Measurements from ENCODE around the gene FAM193B.

Gene FAM193B

GRCh38 chr5:177512736-177513380 lies 41.5 kb downstream of the FAM193B start:
- no peak for DNase-seq

DNA sequence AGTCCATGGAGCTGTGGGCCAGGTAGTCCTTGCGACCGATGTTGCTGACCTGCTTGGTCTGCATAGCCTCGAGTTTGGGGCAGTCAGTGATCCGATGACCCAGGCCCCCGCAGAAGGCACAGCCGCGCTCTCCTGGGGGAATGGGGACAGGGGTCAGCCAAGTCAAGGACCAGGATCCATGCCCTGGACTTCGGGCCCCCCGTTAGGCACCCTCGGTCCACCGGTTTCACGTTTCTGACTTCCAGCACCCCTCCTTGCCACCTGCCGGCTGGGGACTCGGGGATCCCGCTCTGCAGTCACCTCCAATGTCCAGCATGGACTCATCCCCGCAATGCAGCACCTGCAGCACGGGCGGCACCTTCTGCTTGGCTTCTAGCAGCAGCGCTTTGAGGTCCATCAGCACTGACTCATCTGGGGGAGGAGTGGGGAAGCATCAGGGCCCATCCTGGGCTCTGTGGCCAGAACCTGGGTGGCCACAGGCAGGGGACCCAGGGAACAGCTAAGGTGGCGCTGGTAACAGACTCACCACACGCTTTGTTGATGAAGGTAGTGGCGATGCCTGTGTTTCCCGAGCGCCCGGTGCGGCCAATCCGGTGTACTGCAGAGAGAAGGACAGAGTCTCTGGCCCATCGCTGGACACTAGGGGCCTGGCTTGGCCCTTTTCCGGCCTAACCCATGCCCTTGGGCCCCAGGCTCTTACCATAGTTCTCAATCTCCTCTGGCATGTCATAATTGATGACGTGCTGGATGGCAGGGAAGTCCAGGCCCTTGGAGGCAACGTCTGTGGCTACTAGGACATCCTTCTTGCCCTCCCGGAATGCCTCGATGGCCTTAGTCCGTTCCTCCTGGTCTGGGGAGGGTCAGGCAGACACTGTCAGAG lies 42.3 kb downstream of the FAM193B start:
- DNase-seq: no peak

GRCh38 chr5:177511181-177511580 lies 43.2 kb downstream of the FAM193B start:
- no peak for DNase-seq

- DNase-seq: no peak
Observed at GRCh38 chr5:177510567-177511053, 43.8 kb downstream of the FAM193B start.

DNA sequence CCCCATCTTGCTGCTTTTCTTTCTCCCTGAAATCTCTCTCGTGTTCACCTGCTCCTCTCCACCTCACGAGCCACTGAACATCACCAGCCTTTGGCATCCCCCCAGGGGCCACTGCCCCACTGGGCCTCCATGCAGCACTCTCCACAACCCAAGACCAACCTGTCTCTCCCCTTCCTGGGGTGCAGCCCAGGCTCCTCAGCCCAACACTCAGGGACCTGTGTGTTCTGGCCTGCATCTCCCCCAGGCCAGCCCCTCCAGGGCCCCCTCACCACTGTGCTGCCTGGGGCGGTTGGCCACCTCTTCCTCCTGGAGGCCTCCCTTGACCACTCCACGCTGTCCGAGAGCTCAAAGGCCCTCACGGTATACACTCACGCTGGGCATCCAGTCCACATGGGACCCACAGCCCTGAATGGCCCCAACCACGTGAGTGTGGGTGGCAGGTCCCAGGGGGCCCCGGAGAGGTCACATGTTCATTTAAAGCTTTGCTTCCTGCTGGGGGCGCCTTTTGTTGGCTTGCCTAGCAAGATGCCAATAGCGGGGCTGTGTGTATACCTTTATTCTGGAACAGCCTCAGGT lies 44.3 kb downstream of the FAM193B start:
- DNase-seq: no peak

GRCh38 chr5:177509381-177509951 lies 44.9 kb downstream of the FAM193B start, which contains the start of gene DOK3:
Gene DOK3 (minus strand): TSS chr5:177509826. CDS start chr5:177509540, 286 bp downstream.
- DNase-seq: no peak

DNA sequence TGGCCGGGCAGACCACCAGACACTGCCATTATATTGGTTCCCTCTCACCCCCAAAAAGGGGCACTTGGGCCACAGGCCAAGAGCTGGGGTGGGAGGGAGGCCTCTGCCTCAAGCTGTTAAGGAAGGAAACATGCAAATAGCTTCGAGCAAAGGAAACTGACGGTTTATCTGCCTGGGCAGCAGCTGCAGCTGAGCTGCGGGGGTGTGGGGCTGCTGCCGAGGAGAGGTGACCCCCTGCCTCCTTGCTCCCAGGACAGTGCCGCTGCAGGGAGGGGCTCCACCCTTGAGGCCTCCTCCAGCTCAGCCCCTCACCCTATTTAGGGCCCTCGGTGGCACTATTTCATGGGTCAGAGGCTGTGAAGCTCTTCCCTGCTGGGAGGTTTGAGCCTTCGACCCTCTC lies 45.5 kb downstream of the FAM193B start:
- no peak for DNase-seq

DNA sequence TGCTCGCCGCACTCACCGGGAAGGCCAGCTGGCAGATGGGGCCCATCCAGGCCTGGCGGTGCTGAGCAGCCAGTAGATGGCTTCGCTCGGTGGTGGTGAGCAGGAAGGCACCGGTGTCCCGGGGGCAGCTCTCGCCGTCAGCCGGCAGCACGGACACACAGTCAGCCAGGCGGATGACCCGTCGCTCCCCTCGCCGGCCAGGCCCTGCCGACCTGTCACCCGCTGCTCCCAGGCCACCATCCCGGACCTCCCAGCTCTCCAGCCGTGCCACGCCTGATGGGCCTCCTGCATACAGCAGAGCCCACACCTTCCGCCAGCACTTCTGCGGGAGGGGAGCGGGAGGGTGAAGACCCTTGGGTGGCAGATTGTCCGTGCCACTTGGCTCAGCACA lies 46.1 kb downstream of the FAM193B start:
- DNase-seq: no peak

DNA sequence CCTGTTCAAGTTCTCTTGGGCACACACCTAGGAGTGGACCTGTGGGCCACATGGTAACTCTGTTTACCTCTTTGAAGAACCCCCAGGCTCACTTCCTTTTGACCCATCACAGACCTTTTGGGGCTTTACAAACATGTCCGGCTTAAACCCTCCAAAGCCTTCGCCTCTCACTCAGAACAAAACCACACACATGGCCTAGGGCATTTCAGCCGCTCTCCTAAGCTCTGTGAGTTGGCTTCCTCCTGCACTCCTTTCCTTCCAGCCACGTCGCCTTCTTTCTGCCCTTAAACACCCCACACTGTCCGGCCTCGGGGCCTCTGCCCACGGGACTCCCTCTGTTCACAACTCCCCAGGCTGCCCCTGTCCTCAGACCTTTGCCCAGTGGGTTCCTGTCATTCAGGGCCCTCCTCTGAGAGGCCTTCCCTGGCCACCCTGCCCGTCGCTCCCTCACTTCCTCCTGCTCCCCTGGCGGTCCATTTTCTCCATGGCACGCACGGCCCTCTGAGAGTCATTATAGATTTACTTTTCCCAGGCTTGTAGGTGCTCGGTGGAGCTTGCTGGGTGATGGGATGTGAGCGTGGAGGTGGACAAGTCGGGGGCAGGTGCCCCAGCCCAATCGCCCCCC lies 46.7 kb downstream of the FAM193B start:
- DNase-seq: no peak

DNA sequence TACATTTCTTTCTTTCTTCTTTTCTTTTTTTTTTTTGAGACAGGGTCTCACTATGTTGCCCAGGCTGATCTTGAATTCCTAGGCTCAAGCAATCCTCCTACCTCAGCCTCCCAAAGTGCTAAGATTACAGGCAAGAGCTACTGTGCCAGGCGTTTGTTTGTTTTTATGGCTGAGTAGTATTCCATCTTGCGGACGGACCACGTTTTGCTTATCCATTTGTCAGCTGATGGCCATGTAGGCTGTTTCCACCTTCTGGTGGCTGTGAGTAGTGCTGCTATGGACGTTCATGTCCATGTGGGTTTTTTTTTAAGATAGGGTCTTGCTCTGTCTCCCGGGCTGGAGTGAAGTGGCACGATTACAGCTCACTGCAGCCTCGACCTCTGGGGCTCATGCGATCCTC lies 47.2 kb downstream of the FAM193B start:
- DNase-seq: no peak

DNA sequence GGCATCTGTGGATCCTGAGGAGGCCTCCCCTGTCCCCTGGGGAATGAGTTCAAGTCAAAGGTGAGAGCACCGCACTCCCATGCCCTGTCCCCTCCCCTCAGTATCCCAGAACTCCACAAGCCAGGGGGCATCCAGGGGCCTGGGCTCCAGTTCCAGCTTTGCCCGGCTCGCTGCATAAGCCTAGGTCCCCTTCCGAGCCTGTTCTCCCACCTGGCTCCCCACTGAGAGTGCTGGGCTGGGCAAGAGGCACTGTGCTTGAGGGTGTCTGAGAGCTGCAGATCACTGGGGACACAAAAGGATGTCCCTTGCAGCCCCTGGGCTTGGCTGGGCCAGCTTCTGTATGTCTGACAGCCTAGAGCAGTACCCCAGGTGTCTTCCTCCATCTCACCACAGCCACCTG lies 49.3 kb downstream of the FAM193B start:
- DNase-seq: no peak

- DNase-seq: no peak
Observed at GRCh38 chr5:177504086-177505056, 50.0 kb downstream of the FAM193B start.

- DNase-seq: no peak
Observed at GRCh38 chr5:177503351-177504085, 50.8 kb downstream of the FAM193B start.

DNA sequence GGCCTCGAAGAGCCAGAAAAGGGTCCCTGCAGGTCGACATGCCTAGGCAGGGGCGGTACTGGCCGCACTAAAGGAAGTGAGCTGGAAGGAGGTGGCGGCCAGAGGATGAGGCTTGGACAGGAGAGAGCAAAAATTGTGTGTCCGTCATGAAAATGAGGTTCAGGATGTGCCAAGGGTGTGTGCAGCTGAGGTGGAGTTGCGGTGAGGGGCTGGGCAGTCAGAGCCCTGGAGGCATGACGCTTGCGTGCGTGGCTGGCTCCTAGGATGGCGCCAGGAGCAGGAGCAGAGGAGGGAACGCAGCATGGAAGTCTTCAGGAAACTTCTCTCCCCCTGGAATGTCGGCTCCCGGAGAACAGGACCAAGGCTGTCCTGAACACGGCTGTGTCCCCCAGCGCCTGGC lies 51.5 kb downstream of the FAM193B start:
- DNase-seq: no peak

DNA sequence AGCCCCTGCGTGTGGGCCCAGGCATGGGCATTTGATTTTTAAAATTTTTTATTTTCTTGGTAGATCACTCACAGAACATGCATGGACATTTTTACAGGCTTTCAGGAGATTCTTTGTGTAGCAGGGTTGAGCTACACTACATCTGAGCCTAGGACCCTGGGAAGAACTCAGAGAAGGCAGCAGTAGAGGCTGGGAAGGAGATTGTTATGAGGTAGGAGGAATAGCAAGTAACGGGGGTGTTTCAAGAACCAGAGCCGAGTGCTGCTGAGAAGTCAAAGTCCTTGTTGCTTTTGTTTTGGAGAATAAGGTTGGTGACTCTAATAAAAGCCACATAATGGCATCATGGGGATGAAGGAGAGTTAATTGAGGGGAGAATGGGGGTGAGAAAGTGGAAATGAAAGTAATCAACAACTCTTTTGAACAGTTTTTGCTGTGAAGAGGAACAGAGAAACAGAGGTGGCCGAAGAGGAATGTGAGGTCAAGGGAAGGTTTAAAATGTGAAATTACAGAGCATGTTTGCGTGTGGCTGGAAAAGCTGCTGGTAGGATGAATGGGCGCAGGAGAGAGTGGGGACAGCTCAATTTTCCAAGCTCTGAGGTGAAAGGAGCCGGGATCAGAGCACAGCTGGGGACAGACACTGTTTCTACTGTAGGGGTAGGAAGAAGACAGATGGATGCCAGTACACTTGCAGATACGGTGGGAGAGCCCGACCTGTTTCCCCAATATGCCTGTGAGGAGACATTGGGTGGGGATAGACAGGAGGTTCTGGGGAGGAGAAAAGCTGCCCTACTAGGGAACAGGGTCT lies 52.3 kb downstream of the FAM193B start:
- no peak for DNase-seq

DNA sequence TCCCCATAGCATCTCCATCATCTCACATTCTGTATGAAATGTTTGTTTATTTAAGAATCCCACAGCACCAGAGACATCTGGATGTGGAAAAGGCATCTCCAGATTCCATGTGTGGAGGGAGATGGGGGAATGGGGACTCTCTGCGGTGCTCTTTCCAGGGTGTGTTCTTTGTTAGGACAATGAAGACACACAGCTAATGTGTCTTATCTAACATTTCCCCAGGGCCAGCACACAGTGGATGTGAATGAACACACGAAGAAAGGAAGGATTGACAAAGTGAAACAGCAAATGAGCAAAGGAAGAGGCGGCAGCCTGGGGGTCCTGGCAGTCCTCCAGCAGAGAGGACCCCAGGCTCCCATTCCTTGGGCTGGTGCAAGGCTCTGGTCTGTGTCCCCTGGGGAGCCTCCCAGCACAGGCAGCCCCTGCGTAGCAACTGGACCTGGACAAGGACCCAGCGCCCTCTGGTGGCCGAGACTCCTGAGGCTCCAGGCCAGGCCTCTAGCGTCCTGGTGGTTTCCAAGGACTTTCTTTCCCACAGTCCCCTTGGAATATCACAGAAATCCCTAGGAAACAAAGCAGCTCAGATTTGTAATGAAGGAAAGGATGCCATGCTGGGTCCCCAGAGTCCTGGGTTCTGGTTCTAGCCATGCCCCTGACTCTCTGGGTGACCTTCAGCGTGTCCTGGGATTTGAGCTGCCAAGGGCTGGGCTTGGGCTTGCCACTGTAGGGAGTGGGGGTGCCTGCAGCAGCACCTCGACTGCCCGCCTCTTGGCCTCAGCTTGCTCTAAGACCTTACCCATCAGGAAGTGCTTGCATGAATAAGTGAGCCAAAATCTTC lies 53.5 kb downstream of the FAM193B start:
- DNase-seq: peak; percentile 52 to 86

- no peak for DNase-seq
Observed at GRCh38 chr5:177499842-177500241, 54.5 kb downstream of the FAM193B start.

- DNase-seq: no peak
Observed at GRCh38 chr5:177498013-177498787, 56.2 kb downstream of the FAM193B start.

All from NCI-H446 (cell line).